HCT116 (cell line): ENCODE data around the gene EVC. TPM values are rescaled to one million over a fixed set of nuclear protein-coding genes. Genes with fewer than 3 reads are reported as not detected.

ENCODE experiments used
- ATAC-seq: fragments of 200-7000 bp; cut with Tn5 transposase; 2 replicates; pipeline ENCODE4 v1.9.1; 2020; ENCODE audit warnings: mild to moderate bottlenecking, moderate library complexity
- BruUV-seq: library from RNA; stranded (reverse); fragments of 400-500 nt; replicated peaks from 2 replicates; lab custom pipeline; 2021; lab: Mats Ljungman, UMichigan
- CTCF ChIA-PET: fragments of 300-600 bp; sonication (Branson Sonifier 250); formaldehyde crosslinking; loops from one replicate; lab custom pipeline; 2021; ENCODE audit warnings: antibody characterized with exemption; lab: Charles Lee
- POLR2A ChIA-PET: fragments of 300-600, 350-600 bp; sonication (Branson Sonifier 250); formaldehyde crosslinking; loops from one replicate; lab custom pipeline; 2021; ENCODE audit warnings: antibody characterized with exemption; lab: Charles Lee
- RAD21 ChIA-PET, 2 experiments: fragments of 300-600 bp; sonication (Branson Sonifier 250); formaldehyde crosslinking; loops; one replicate each; lab custom pipeline; 2023; ENCODE audit warnings: low total read pairs in 2 of 2; ENCODE audit not compliant: uncharacterized antibody in 2 of 2, unreplicated experiment in 2 of 2, low non-redundant PET in 1 of 2; lab: Charles Lee
- DNase-seq: peaks from one replicate; pipeline ENCODE4 v3.0.0-alpha.2; 2010; ENCODE audit warnings: low read depth, low spot score
- H2AFZ ChIP-seq: fragments of 200-600 bp; shearing (Covaris generic), sonication (generic); 2 replicates; pipeline ENCODE4 v1.6.1; 2017; ENCODE audit warnings: low read depth, mixed run types, mixed read lengths, antibody characterized with exemption, low read length; ENCODE audit not compliant: poor library complexity, severe bottlenecking
- H3K27ac ChIP-seq: 2 replicates; pipeline ENCODE4 v1.5.1; 2012; ENCODE audit warnings: low read depth, low read length
- H3K27me3 ChIP-seq: fragments of 200-600 bp; sonication (generic); 2 replicates; pipeline ENCODE4 v1.6.1; 2016; ENCODE audit warnings: mixed run types, low read length, mixed read lengths; ENCODE audit not compliant: insufficient read depth
- H3K36me3 ChIP-seq, 2 experiments: fragments of 200-500 bp in 1 of 2; fragments of 200-600 bp in 1 of 2; sonication (Bioruptor generic) in 1 of 2; sonication (generic) in 1 of 2; 2 replicates each; pipeline versions ENCODE4 v1.5.1 to v1.6.1; 2014 to 2016; ENCODE audit warnings: low read length in 2 of 2, inconsistent platforms in 1 of 2, mixed read lengths in 1 of 2, mixed run types in 1 of 2; ENCODE audit not compliant: insufficient read depth in 2 of 2, control insufficient read depth in 1 of 2
- H3K4me1 ChIP-seq, 2 experiments: fragments of 200-600 bp in 1 of 2; sonication (generic) in 1 of 2; 2 replicates each; pipeline versions ENCODE4 v1.5.1 to v1.6.1; 2012 to 2017; ENCODE audit warnings: low read length in 2 of 2, inconsistent platforms in 1 of 2, mild to moderate bottlenecking in 1 of 2, mixed read lengths in 1 of 2, mixed run types in 1 of 2, moderate library complexity in 1 of 2; ENCODE audit not compliant: insufficient read depth in 2 of 2, control insufficient read depth in 1 of 2
- H3K4me2 ChIP-seq: fragments of 200-600 bp; sonication (generic); 2 replicates; pipeline ENCODE4 v1.6.1; 2017; ENCODE audit warnings: mixed run types, low read length, mixed read lengths
- H3K4me3 ChIP-seq, 2 experiments: fragments of 200-600 bp in 1 of 2; sonication (generic) in 1 of 2; replicated peaks in 1 of 2; 2 replicates each; pipeline ENCODE4 v1.5.1; 2011 to 2016; ENCODE audit warnings: low read length in 2 of 2, control low read depth in 1 of 2, low read depth in 1 of 2, mild to moderate bottlenecking in 1 of 2, mixed read lengths in 1 of 2, mixed run types in 1 of 2
- H3K79me2 ChIP-seq: fragments of 200-600 bp; sonication (generic); 2 replicates; pipeline ENCODE4 v1.6.1; 2017; ENCODE audit warnings: mild to moderate bottlenecking, mixed run types, low read length, moderate library complexity, mixed read lengths; ENCODE audit not compliant: insufficient read depth
- H3K9ac ChIP-seq: fragments of 200-600 bp; sonication (generic); 2 replicates; pipeline ENCODE4 v1.6.1; 2016; ENCODE audit warnings: low read length, mixed read lengths
- H3K9me2 ChIP-seq: fragments of 200-600 bp; sonication (generic), shearing (Covaris generic); 2 replicates; pipeline ENCODE4 v1.6.1; 2017; ENCODE audit warnings: mixed run types, mild to moderate bottlenecking, moderate library complexity; ENCODE audit not compliant: insufficient read depth
- H3K9me3 ChIP-seq, 2 experiments: fragments of 200-500 bp in 1 of 2; fragments of 200-600 bp in 1 of 2; sonication (Bioruptor generic) in 1 of 2; sonication (generic) in 1 of 2; 2 replicates each; pipeline ENCODE4 v1.6.1; 2014 to 2017; ENCODE audit warnings: low read length in 2 of 2, mixed read lengths in 2 of 2, inconsistent platforms in 1 of 2, low read depth in 1 of 2, mild to moderate bottlenecking in 1 of 2, mixed run types in 1 of 2, moderate library complexity in 1 of 2; ENCODE audit not compliant: control insufficient read depth in 1 of 2, insufficient read depth in 1 of 2
- H4K20me1 ChIP-seq: fragments of 200-600 bp; sonication (generic), shearing (Covaris generic); 2 replicates; pipeline ENCODE4 v1.6.1; 2017; ENCODE audit warnings: mixed run types, mild to moderate bottlenecking, moderate library complexity; ENCODE audit not compliant: insufficient read depth
- EGR1 ChIP-seq: IDR thresholded peaks from 2 replicates; pipeline ENCODE4 v1.6.1; 2012; ENCODE audit warnings: low read depth
- ELF1 ChIP-seq: IDR thresholded peaks from 2 replicates; pipeline ENCODE4 v1.6.1; 2012; ENCODE audit warnings: low read depth, borderline replicate concordance
- EZH2phosphoT487 ChIP-seq: fragments of 200-600 bp; IDR thresholded peaks from 2 replicates; pipeline ENCODE4 v1.6.1; 2018; ENCODE audit warnings: antibody characterized with exemption, borderline replicate concordance
- JUND ChIP-seq: IDR thresholded peaks from 2 replicates; pipeline ENCODE4 v1.6.1; 2012
- POLR2AphosphoS5 ChIP-seq: IDR thresholded peaks from 2 replicates; pipeline ENCODE4 v1.6.1; 2011; ENCODE audit warnings: mild to moderate bottlenecking, low read depth, low read length, moderate library complexity
- RAD21 ChIP-seq: IDR thresholded peaks from 2 replicates; pipeline ENCODE4 v1.6.1; 2012; ENCODE audit warnings: low read depth, mild to moderate bottlenecking
- REST ChIP-seq: IDR thresholded peaks from 2 replicates; pipeline ENCODE4 v1.6.1; 2012; ENCODE audit warnings: low read depth
- SIN3A ChIP-seq: IDR thresholded peaks from 2 replicates; pipeline ENCODE4 v1.6.1; 2012; ENCODE audit warnings: low read depth
- SP1 ChIP-seq: IDR thresholded peaks from 2 replicates; pipeline ENCODE4 v1.6.1; 2012; ENCODE audit warnings: low read depth
- TCF7L2 ChIP-seq: IDR thresholded peaks from 2 replicates; pipeline ENCODE4 v1.7.0; 2011; ENCODE audit warnings: borderline replicate concordance, inconsistent platforms; ENCODE audit not compliant: insufficient read depth, insufficient read length; ENCODE audit errors: extremely low read depth
- intact Hi-C: fragments of 100-400 bp; cut with micrococcal nuclease; formaldehyde crosslinking; loops from 2 replicates; pipeline ENCODE4 v1.10.0; 2022
- total RNA-seq: library from RNA; stranded (reverse); gene quantifications from one replicate; pipeline ENCODE4 v1.2.1, GENCODE V29; 2021; ENCODE audit not compliant: unreplicated experiment

EVC gene
- total RNA-seq, 1 experiment from 2014 or later, result 0.15 TPM

DNA sequence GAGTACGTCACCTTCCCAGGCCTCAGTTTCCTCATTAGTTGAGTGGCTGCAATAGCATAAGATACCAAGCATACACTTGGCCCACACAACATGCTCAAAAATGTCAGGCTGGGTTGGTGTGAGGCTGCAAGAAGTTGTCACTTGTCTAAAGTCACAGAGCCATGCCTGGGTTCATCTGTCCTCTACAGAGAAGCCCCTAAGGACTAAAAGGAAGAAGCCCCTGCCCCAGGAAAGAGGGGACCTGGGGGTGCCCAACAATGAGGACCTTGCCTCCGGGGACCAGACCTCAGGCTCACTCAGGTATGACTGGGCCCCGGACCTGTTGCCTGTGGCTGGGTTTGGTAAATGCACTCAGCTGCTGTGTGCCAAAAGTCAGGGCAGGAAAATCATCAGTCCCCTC is 99.2 kb downstream of the EVC start:
- H4K20me1 ChIP-seq, result no peaks in the 10 kb centered on the region
- H3K27ac ChIP-seq, result no peak overlapping the region
- RAD21 ChIA-PET, result no interaction called here
- no peak overlapping the region for H2AFZ ChIP-seq
- ATAC-seq (no peak), DNase-seq (no peak)
- no peaks in the 10 kb centered on the region for H3K36me3 ChIP-seq
- POLR2A ChIA-PET, result no interaction called here
- no peaks in the 10 kb centered on the region for H3K9me2 ChIP-seq
- CTCF ChIA-PET, result no interaction called here
- no peaks in the 10 kb centered on the region for H3K27me3 ChIP-seq
- no peaks in the 10 kb centered on the region for H3K9me3 ChIP-seq
- no TSS peak for BruUV-seq
- H3K4me1 ChIP-seq, result no peaks in the 10 kb centered on the region
- no peak for TF ChIP-seq RAD21
- no peak for TF ChIP-seq SIN3A
- no peak for TF ChIP-seq TCF7L2
- no peak for TF ChIP-seq ELF1
- no peak for TF ChIP-seq SP1
- TF ChIP-seq EGR1, result no peak
- TF ChIP-seq POLR2AphosphoS5, result no peak
- no peak for TF ChIP-seq EZH2phosphoT487
- no peak for TF ChIP-seq JUND
- TF ChIP-seq REST, result no peak
- TF ChIP-seq, all 23 proteins: peak for 0
- Histone ChIP-seq H3K4me3 (no peak overlapping the region), H3K79me2 (no peaks in the 10 kb centered on the region), H3K9ac (no peak overlapping the region), H3K4me2 (no peak overlapping the region)
- intact Hi-C loops, result loop anchor here (5.0 to 10.0 kb wide), 3 partner anchors 813 to 1555 kb away; no protein-coding TSS in a partner anchor
